CD4-positive, alpha-beta T cell treated with Interferon alpha-2 for 1 hour (primary cell): Measurements from ENCODE around the gene HAS3.
"Not testable (repeated sequence)": the region's sequence is repeated elsewhere in the genome, so short reads cannot be mapped to it uniquely, and the experiment has no call there.

Experiments used
- DNase-seq, 2 donors: peaks; one replicate each; pipeline ENCODE4 v3.0.0-alpha.2; 2020 to 2022

Gene HAS3, protein sequence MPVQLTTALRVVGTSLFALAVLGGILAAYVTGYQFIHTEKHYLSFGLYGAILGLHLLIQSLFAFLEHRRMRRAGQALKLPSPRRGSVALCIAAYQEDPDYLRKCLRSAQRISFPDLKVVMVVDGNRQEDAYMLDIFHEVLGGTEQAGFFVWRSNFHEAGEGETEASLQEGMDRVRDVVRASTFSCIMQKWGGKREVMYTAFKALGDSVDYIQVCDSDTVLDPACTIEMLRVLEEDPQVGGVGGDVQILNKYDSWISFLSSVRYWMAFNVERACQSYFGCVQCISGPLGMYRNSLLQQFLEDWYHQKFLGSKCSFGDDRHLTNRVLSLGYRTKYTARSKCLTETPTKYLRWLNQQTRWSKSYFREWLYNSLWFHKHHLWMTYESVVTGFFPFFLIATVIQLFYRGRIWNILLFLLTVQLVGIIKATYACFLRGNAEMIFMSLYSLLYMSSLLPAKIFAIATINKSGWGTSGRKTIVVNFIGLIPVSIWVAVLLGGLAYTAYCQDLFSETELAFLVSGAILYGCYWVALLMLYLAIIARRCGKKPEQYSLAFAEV

DNA sequence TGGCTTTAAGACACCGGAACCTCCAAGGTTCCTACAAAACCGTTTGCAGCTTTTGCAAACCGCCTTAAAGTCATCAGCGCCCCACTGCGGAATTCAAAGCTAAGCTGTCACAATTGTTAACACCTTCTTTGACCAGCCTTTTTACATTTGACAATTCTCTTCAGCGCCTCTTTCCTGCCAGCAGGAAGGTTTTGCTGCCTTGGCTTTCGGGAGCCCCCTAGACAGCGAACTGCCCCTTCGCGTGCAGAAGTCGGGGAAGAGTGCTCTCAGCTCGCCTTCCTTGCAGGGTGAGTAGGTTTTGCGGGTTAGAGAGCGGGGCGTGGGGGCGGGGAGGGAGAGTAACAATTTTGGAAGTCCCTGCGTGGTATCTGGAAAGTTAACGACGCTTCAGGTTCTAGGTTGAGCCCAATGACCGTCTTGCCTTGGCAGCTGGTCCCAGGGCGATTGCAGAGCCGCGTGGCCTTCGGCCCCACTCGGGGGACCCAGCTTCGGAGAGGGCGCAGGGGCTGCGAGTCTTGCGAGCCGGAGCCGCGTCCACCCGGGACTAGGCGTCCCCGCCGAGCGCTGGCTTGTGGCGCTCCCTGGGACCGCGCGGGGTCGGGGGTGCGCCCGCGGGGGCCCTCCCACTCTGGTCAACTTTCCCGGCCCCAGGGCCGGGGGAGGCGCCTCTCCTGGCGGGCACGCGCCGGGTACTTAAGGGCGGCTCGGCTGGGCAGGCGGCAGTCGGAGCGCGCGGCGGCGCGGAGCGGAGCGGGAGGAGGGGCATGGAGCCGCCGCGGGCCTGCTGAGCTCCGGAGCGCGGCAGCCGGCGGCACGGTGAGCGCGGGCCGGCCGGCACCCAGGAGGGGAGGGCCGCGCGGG lies at the start of gene HAS3:
Gene HAS3 (plus strand): TSS at position 153 of the 861 bp plus-strand sequence. CDS start 3,743 bp downstream, outside the sequence.
- DNase-seq: peak in 1 of 2 donors; percentile 17

DNA sequence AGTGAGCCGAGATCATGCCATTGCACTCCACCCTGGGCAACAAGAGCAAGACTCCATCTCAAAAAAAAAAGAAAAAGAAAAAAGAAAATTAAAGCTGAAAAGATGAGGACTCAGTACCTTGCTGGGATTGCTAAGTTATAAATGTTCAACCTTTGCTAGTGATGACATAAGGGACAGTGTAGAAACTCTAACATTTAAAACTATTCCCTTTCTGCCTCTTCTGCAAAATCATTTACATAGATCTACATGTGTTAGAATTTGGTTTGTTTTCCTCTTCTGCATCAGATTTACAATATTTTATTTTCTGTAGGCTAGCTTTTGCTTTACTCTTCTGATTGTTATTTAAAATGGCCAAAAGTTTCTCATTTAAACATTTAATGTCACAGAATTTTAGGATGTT lies 49.5 kb upstream of the HAS3 start:
- DNase-seq: no peak

DNA sequence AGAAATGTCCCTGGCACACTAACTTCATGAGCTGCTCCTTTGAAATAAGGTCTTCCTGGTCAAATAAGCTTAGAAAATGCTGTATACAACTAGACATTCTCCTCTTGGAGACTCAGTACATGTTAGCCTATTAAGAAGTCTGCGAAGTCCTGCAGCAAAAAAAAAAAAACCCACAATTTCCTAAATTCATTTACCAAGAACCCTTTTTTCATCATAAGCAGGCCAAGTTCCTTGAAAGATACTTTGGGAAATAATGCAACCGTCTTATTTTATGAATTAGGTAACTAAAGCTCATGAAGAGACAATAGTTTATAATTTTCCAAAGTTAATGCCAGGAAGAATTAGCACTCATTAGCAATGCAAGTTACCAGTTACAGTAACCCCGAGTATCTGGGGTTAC lies 49.0 kb upstream of the HAS3 start:
- no peak for DNase-seq

DNA sequence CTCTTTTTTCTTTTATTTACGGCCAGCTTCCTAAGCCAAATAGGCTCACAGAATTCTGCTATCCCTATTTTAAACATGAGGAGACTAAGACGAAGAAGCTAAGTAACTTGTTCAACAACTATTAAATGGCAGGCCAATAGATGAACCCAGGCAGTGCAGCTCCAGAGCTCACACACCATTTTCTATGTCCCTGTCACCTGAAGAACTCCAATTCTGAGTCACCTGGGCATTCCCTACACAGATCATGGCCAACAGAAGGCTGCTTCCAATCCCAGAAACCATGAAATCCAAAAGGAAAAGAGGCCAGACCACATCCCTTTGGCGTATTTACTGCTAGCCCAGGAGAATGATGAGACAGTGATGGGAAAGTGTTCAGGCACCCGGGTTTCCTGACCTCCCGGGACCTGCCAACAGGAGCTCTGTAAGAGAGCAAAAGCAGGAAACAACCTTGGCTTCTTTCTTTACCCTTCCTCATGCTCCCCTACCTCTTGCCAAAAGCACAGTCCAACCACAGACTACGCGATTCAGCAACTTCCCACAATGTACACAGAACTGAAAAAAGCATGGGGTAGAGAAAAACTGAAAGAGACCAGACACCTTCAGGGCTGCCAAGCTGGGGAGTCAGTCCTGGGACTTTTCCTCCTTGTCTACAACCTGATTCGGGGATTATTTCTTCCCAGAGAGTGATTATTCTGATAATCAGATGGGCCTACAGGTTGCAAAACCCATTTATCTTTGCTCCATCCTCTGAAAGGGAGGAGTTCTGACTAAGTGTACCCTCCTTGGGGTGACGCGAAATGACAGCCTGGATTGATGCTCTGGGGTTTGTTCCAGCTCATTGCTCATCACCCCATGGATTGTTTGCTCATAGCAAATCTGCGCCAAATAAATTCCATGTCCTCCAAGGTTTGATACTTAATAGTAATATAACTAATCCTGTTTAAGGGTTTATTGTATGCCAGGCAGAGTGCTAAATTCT lies 47.8 kb upstream of the HAS3 start:
- DNase-seq: no peak

DNA sequence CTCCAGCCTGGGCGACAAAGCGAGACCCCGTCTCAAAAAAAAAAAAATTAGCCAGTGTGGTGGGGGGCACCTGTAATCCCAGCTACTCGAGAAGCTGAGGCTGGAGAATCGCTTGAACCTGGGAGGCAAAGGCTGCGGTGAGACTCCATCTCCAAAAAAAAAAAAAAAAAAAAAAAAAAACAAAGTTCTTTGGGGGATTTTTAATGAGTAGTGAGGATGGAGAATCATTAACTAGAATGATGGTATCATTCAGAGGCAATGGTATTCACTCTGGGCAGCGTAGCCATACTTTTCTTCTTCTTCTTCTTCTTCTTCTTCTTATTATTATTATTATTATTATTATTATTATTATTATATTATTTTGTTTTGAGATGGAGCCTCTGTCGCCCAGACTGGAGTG lies 42.0 kb upstream of the HAS3 start:
- not testable (repeated sequence) for DNase-seq

DNA sequence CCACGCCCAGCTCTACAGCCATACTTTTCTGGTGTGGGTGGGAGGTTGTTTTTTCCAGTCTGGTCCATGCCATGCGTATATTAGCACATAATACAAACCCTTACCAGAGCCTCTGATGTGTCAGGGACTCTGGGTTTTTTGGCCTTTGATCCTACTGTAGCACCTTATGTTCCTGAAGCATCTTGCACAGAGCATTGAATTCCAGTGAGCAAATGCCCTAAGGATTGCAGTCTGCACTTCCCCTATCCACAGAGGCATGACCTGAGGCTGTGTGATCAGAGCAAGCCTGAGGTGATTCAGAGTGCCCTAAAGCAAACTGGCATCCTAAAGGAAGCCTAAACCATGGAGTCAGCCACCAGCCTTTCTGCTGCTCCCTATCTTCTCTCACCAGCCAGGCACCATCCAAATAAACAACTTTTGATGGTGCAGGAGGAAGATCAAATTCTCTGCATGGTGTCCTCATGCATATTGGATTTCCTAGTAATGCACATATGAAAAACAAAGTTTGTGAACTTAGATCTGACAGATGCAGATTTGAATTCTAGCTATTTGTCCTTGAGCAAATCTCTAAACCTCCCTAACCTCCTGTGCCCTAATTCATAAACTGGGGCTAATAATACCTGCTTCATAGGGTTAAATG lies 41.2 kb upstream of the HAS3 start:
- no peak for DNase-seq

DNA sequence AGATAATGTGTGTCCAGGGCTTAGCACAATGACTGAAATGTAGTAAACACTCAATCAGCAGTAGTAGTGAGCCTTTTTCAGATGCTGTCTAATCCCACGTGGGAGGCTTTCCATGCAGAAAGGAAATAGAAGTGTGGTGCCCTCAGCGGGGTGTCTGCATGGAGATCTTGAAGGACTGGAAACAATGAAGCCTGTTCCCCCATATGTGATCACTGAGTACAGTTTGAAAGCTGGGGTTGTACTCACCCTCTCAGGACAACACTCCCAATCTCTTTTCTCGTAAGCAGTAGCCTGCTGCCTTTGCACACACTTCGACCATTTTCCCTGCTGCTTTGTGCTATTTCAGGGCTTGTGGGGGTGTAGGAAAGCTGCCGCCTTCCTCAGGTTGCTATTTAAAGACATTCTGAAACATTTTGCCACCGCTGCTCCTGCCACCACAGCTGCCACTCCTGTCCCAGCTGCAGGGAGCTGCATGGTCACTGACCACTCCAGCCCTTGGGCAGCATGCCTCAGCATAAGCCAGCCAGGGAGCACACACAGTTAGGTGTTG lies 40.6 kb upstream of the HAS3 start:
- no peak for DNase-seq

DNA sequence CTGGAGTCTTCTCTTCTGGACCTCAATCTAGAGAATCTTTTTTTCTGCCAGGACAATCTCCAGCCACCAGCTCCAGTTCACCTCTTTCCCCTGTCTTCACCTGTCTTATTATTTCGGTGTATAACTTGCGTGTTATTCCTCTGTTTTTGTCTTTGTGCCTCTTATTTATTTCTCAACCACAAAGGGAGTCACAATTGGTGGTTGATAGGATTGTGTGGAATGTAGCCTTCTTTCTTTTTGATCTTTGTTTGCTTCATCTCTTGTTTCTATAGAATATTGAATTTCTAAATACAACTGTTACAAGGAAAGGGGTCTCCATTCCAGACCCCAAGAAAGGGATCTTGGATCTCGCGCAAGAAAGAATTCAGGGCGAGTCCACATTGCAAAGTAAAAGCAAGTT lies 35.9 kb upstream of the HAS3 start:
- no peak for DNase-seq

DNA sequence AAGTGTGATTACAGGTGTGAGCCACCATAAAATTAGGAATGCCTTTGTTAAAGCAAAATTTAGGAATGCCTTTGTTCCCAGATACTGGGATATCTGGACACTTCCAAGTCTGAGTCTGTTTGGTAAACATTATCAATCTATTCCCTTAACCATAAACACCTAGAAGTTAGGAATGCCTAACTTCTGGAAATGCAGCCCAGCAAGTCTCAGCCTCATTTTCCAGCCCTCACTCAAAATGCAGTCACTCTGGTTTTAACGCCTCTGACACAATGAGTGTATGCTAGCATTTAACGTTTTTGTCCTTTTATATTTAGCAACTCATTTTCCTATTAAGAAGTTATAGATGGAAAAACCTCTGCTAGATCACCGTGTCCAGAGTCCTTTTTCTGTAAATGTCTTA lies 34.4 kb upstream of the HAS3 start:
- DNase-seq: no peak

DNA sequence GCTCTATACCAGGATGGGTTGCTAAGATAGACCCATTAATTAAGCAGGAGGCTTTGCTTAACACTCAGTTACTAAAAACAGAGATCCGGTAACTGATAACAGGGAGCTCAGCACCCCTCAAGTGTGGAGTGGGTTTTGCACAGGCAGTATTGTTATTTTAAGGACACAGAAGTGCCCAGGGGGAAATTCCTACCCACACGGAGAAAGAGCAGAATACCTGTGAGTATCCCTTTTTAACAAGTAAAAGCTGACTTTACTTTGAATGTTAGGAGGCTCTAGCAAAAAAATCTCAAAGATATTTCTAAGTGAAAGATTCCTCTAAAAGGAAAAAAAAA lies 32.8 kb upstream of the HAS3 start:
- no peak for DNase-seq

DNA sequence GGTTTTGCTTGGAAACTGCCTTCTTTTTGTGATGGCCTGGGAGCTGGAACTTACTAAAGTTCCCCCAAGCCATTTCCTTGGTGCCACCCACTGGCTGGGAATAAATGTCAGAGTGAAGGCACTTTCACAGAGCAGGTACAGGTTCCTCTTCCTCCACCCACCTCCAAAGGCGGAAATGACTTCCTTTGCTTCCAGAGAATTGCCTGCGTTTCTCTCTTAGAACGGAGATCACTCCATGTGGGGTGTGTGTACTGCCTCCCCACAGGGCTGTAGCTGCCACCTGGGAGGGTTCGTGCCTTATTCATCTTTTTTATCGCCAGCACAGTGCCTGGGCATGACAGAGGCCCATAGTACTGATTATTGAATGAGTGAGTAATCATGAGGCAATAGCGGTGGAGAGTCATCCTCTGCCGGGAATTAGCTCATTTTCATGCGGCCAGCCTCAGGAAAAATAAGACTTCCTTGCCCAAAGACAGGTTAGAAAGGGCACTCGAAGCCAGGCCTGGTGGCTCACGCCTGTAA lies 32.2 kb upstream of the HAS3 start:
- no peak for DNase-seq

DNA sequence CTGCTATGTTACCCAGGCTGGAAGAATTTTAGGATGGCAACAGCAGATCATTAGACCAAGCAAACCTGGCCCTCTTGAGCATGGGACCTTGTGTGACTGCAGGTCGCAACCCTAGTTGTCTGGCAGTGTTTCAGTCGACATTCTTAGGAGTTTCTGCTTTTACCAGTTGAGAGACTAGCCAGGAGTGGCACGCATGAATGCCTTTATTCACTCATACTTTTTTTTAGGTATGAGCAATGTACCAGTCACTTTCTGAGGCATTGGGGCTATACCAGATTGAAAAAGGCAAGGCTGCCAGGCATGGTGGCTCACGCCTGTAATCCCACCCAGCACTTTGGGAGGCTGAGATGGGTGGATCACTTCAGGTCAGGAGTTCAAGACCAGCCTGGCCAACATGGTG lies 28.2 kb upstream of the HAS3 start:
- no peak for DNase-seq

DNA sequence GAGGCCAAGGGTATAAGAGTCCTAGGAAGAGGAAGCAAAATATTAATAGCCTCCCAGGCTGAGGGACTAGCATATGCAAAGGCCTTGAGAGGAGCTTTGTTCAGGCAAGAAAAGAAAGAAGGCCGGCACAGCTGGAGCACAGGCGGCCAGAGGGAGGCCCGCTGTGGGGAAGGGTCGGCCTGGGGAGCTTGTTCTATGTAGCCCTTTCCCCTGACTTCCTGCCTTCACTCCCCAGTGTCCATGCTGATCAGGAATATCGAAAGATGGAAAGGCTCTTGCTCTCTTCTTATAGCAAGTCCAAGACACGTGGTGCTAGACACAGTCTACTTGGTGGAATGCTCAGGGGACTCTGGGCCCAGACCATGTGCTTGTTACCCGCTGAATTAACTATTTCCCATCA lies 27.4 kb upstream of the HAS3 start:
- no peak for DNase-seq

DNA sequence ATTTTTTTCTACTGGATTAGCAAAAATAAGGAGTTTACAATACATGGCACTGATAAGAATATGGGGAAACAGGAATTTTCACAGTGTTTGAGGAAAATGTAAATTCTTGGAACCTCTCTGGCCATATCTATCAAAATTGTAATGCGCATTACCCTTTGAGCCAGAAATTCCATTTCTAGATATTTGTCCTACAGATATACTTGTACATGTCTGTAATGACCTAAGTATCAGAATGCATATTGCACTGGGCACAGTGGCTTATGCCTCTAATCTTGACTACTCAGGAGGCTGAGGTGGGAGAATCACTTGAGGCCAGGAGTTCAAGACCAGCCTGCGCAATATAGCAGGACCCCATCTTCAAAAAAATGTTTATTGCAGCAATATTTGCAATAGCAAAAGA lies 25.8 kb upstream of the HAS3 start:
- no peak for DNase-seq

DNA sequence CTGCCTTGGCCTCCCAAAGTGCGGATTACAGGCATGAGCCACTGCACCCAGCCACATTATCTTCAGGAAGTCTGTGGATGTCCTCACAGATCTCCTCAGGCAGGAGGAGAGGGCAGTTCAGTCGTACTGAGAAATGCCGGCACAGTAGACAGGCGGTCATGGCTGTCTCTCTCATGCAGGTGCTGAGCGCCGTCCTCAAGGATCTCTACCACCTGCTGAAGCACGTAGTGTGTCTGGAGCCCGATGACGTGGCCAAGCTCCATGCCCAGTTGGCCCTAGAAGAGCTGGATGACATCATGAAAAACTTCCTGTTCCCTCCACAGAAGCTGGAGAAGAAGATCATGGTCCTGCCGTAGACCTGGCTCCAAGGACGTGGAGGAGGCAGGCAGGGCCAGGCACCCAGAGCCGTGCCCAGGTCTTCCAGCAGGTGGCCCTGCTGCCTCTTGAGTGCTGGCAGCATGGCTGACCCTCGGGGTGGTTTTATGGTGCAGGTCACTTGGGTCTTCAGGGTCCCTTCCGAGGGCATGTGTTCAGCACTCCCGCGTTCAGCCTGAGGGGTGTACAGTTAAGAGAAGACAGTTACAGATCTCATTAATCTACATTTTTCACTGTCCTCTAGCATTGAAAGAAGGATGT lies 22.0 kb upstream of the HAS3 start:
- DNase-seq: no peak

DNA sequence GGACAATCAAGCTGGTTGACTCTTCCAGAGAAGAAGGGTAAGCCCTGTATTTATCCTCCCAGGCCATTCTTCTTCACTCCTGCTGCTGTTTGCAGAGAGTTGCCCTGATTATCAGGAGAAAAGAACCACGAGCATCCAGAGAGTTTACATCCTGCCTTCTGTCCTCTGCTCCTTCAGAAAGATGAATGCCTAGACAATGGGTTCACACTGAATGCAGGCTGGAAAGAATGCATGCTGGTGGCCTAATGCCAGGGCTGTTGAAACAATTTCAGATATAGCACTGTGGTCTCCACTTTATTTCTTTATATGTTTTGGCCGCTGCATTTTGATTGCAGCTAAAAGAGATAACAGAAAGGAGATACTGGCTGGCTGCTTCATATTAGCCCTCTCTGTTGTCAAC lies 21.2 kb upstream of the HAS3 start:
- no peak for DNase-seq

DNA sequence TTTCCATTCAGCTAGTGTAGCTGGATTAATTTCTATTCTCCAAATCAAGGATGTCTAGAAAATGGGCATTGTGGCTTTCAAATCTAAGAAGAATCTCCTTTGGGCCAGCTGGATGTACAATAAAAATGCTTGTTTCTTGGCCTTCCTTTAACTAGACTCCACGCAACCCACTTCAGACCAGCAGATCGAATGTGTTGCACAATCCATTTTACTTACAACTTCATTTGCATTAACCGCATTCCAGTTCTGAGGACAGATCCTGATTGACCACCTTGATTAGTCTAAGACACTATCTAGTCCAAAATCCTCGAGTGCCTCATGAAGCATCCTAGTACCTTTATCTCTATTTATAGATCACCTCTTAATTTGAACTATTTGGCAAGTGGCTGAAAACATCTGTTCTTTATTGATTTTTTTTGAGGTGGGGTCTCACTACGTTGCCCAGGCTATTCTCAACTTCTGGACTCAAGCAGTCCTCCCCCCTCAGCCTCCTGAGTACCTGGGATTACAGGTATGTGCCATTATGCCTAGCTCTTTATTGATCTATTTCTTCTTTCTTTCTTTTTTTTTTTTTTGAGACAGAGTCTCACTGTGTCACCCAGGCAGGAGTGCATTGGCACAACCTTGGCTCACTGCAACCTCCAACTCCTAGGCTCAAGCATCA lies 20.3 kb upstream of the HAS3 start:
- no peak for DNase-seq

DNA sequence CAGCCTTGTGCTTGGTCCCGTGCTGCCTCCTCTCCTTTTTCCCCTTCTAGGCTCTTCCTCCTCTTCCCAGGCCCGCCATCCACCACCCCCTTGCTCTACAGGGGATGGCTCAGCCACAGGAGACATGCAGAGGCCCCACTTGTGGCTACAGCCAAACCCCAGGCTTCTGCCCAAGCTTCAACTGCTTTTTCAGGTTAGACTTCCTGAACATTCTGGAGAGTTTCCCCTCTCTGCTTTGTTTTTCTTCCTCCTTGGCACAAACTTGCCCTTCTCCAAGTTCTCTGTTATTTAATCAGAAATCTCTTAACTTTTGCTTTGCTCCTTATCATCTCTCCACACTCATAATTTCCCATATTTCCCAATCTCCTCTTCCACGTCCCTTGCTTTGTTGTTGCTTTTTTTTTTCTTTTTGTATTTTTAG lies 18.3 kb upstream of the HAS3 start:
- DNase-seq: no peak

DNA sequence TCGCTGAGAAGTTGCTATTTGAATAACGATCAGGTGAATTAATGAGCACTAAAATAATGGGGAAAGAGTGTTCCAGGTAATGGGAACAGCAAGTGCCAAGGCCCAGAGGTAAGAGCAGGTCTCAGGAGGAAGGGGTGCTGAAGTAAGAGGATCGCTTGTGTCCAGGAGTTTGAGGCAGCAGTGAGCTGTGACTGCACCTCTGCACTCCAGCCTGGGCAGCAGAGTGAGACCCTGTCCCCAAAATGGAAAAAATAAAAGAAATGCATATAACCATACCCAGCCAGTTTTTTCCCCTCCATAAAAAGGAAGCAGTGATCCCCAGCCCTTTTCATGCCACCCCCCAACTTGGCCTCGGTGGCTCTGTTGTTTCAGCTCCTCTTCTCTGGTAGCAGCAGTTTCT lies 16.8 kb upstream of the HAS3 start:
- DNase-seq: no peak

DNA sequence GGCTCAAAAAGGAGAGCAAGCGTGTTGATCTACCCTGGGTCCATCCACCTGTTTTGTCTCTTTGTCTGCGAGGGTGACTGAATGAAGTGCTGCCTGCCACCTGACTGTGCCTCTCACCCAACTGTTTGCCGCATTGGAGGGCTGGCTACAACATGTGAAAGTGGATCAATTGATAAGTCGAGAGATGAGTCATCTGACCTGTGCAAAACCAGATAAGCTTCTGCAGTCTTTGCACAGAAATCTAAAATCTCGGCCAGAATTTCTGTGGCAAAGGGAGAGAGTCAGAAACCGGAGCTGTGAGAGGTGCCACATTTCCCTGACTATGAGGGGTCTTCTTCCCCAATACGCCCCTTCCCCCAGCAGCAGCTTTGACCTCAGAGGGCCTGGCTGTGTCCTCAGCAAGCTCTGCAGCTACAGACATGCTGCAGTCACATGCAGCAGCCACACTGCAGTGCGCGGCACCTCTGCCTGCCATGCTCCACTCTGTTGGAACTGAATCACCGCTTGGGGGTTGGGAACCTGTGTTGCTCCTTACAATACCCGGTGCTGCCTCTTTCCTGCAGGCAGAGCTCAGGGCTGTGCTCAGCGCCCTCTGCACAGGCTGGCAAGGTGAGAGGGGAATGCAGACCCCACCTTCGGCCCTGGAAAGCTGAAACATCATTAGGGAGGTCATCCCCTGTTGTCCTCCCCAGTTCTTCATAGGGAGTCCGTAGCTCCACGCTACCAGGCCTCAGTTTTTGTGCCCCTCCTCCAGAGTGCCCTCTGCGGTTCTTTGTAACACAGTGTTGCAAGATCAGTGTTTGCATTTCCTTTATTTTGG lies 16.2 kb upstream of the HAS3 start:
- no peak for DNase-seq
